ENCODE data around the gene RAD23B.
"Not testable (repeated sequence)": the region's sequence is repeated elsewhere in the genome, so short reads cannot be mapped to it uniquely, and the experiment has no call there.

Gene RAD23B

GRCh38 chr9:107295995-107296394 lies 12.9 kb downstream of the RAD23B start:
- no peak for DNase-seq

GRCh38 chr9:107296592-107296991 lies 13.5 kb downstream of the RAD23B start:
- not testable (repeated sequence) for DNase-seq

- no peak for DNase-seq
Measured at GRCh38 chr9:107299437-107299836, 16.4 kb downstream of the RAD23B start.

DNA sequence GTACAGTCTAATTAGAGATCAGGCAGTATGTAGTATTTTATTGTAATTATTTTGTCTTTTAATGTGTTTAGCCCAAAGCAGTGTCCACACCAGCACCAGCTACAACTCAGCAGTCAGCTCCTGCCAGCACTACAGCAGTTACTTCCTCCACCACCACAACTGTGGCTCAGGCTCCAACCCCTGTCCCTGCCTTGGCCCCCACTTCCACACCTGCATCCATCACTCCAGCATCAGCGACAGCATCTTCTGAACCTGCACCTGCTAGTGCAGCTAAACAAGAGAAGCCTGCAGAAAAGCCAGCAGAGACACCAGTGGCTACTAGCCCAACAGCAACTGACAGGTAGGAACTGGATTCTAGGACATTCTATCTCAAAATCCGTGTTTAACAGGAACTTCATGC lies 23.2 kb downstream of the RAD23B start:
- DNase-seq, result no peak

DNA sequence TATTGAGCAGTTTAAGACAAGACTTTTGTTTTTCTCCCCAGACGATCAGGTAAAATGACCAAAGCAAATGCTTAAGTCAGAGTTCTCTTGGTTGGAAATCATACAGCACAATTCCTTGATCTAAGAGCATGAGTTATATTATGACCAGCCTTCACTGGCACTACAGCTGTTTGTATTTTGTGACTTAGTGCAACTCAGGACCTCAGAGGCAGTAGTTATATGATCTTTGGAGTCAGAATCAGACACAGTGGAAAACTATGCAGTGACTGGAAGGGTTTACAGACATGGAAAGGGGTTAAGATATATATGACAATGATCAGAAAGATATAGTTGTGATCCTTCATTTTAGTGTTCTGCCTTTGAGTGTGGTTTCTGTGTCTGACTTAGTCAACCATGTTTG lies 24.3 kb downstream of the RAD23B start:
- DNase-seq, result no peak

DNA sequence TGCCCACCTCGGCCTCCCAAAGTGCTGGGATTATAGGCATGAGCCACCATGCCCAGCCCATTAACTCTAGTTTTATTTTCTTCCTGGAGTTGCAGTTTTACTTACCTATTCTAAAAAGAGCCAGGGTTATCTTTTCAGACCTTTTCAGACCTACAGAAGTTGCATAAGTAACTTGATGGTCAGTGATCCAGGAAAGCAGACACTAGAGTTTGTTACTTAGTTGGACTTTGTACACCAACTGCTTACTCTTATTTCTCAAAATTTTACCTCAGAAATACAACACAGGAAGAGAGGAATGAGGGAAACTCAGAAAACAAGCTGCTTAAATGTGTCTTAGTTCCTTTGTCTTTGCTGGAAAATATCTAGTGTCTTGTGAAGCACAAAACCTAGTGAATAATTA lies 25.4 kb downstream of the RAD23B start:
- DNase-seq, result no peak

DNA sequence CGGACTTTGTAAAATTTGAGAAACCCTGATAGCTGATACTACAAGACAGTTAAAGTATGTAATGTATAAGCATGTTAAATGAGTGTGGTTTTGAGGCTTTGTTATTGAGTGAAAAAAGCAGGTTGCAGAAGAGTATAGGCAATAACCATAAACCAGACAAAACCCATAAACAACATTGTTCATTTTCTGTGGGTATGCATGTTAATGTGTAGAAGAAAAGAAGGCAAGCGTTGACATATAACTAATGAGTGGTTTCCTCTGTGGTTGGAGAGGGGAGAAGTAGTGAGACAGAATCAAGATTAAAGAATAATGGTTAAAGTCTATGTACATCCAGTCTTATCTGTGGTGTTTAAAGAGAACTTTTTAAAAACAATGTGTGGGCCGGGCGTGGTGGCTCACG lies 26.2 kb downstream of the RAD23B start:
- no peak for DNase-seq

DNA sequence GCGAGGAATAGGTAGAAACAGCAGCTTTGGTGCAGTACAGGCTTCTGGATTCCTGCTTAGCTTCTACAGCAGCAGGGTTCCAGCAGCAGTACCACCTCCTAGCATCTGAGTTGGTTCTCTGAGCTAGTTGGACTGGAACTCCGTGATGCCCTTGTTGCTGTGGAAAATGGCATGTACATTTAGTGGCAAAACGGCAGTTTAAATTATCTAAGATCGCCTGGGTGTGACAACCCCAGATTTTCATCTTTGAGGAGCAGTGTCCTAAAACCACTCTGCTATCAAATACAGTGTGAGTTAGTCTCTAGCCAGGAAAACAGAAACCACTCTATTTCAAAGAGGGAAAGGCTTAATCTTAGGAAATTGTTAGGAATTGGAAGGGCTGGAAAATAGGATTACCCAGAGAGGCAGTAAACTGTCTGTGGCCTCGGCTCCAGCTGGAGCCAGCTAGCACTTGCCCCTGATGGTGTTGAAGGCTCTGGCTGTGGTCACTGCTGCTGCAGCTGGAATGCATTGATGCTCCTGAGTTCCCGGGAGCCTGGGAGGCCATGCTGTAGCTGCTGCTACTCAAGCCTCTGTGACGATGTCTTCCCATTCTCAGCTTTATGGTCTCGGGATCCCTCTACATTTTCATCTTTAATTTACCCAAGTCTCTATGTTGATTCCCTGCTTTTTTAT lies 29.4 kb downstream of the RAD23B start:
- no peak for DNase-seq

- DNase-seq, result no peak
Measured at GRCh38 chr9:107313555-107314096, 30.5 kb downstream of the RAD23B start.

DNA sequence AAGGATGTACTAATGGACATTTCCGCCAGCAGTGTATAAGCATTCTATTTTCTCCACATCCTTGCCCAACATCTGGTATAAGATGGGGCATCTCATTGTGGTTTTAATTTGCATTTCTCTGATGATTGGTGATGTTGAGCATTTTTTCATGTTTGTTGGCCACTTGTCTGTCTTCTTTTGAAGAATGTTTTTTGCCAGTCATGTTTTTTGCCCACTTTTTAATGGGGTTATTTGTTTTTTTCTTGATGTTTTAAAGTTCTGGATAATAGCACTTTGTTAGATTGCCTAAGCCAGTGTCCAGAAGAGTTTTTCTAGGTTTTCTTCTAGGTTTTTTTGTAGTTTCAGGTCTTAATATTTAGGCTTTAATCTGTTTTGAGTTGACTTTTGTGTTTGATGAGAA lies 31.7 kb downstream of the RAD23B start:
- DNase-seq, result no peak

- no peak for DNase-seq
Measured at GRCh38 chr9:107316795-107317661, 33.9 kb downstream of the RAD23B start.

DNA sequence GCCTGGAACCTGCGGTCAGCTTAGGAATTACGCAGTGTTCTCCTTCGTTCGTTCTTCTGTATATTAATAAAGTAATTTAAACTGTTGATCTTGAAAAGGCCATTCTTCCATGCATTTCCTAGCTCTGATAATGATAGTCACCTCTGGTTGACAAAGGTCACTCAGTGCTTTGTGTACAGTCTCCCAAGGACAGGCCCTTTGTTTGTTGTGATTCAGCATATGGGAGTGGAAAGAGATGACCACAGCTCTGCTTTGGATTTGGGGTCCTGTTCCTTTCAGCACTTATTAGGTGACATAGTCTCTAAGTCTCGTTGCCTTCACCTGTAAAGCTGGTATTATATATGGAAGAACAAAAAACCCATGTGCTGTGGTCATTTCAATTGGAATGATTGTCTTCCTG lies 39.6 kb downstream of the RAD23B start:
- DNase-seq, result no peak

GRCh38 chr9:107323836-107324585 lies 40.9 kb downstream of the RAD23B start:
- DNase-seq, result no peak

- DNase-seq, result no peak
Measured at GRCh38 chr9:107325842-107326241, 42.8 kb downstream of the RAD23B start.

DNA sequence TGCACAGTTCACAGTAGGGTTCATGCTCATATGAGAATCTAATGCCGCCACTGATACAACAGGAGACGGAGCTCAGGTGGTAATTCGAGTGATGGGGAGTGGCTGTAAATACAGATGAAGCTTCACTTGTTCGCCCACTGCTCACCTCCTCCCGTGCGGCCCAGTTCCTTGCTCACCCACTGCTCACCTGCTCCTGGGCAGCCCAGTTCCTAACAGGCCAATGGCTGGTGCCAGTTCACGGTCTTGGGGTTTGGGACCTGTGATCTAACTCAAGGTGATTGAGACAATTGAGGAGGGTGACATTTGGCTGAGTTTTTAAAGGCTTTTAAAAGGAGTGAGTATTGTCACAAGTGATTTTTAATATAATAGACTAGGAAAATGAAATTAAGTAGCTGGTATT lies 45.4 kb downstream of the RAD23B start:
- no peak for DNase-seq

GRCh38 chr9:107330420-107330819 lies 47.3 kb downstream of the RAD23B start:
- DNase-seq, result no peak

DNA sequence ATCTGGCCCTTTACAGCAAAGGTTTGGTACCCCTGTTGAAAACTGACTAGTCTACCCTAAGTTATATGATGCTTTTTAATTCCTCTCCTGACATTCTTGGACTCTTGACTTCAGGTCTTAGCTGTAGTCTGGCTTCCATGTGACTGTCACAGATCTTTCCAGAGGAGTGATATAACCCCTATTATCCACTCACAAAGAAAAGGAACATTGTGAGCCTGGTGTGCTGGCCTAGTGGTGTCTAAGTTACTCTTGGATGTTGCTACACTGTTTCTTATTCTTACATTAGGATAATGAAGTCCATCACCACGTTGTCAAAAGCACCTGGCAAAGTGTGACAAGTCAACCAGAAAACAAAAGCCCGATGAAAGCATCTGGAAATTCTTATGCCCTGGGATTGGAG lies 49.8 kb downstream of the RAD23B start:
- no peak for DNase-seq

GRCh38 chr9:107333363-107333762 lies 50.3 kb downstream of the RAD23B start:
- DNase-seq, result no peak

DNA sequence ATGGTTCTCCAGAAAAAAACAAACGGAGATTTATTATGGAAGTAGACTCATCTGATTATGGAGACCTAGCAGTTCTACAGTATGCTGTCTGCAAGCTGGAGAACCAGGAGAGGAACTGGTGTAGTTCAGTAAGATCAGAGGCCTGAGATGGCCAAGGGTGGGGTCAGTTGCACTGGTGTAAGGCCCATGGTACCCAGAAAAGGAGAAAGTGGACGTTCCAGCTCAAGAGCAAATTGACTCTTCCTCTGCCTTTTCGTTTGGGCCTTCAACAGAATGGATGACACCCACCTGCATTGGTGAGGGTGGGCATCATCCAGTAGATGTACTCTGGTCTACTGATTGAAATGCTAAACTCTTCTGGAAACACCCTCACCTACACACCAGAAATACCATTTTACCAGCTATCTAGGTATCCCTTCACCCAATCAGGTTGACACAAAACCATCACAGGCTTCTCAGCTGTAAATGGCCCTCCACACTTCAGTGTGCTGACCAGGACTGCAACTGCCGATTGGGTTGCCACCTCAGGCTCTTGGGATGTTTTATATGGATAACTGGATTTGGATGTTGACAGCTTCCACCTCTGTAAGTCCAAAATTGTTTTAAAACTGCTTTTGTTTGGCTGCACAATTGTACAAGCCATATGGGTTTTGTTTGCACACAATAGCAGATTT lies 51.2 kb downstream of the RAD23B start:
- no peak for DNase-seq

GRCh38 chr9:107335331-107335730 lies 52.3 kb downstream of the RAD23B start:
- no peak for DNase-seq

GRCh38 chr9:107336718-107337360 lies 53.8 kb downstream of the RAD23B start:
- DNase-seq, result no peak
